NK-92 (cell line): ENCODE measurements around the gene GABBR2.

Experiments
- DNase-seq: peaks from one replicate; lab custom pipeline; 2025; ENCODE audit not compliant: unreplicated experiment; lab: John Stamatoyannopoulos, UW

The GABBR2 gene

GRCh38 chr9:98410185-98410697 lies 298.5 kb downstream of the GABBR2 start:
- DNase-seq = no peak

GRCh38 chr9:98409719-98410118 lies 299.0 kb downstream of the GABBR2 start:
- no peak for DNase-seq

- DNase-seq = no peak
These were observed 302.3 kb downstream of the GABBR2 start for GRCh38 chr9:98406469-98406868.

DNA sequence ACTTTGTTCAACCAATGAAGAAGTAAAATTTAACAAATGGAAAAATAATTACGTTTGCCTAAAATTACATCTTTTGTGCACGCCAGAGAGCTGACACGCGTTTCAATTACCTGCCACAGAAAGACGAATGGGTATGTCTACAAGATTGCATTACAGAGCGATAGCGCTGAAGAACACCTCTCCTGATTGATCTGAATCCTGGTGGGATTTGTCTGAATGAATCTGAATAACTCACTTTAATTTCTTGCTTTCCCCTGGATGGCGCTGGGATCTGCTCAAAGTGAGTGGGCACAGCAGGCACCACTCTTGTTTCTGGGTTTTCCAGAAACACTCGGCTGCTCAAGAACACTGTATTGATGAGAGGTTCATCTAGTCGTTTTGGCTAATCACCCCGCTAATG lies 304.5 kb downstream of the GABBR2 start:
- no peak for DNase-seq

- no peak for DNase-seq
These were observed 305.0 kb downstream of the GABBR2 start for GRCh38 chr9:98403715-98404114.

DNA sequence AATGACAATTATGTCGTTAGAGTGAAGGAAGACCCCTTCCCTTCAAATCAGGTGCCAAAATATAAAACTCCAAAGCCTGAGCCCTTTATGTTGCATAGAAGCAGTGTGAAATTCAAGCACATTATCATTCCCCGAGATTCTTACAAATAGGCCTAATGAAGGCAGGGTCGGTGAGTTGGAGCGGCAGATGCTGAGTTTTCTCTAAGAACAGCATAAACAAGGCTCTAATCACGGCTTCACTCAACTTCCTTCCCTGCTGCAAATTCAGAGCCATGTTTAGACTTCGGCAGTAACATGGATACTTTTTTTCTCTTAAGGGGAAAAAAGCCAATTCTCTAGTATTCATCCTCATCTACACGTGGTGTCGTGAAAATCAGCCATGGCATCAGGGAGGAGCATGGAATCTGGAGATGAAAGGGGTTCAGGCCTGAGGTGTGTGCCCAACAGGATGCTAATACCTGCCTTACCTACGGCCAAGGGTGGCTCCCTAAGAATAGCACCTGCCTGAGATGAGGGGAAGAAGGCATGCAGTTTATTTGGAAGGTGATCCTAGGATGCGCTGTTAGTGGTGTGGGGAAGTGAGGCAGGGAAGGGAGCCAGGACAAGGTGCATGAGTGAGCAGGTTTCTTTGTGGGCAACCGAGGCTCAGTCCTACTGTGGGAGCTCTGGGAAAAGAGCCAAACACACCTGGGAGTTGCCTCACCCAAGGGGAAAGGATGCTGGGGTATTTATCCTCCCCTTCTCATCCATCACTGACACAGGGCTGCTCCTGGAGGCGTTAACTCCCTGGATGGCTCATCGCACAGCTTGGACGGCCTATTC lies 306.5 kb downstream of the GABBR2 start:
- no peak for DNase-seq

DNA sequence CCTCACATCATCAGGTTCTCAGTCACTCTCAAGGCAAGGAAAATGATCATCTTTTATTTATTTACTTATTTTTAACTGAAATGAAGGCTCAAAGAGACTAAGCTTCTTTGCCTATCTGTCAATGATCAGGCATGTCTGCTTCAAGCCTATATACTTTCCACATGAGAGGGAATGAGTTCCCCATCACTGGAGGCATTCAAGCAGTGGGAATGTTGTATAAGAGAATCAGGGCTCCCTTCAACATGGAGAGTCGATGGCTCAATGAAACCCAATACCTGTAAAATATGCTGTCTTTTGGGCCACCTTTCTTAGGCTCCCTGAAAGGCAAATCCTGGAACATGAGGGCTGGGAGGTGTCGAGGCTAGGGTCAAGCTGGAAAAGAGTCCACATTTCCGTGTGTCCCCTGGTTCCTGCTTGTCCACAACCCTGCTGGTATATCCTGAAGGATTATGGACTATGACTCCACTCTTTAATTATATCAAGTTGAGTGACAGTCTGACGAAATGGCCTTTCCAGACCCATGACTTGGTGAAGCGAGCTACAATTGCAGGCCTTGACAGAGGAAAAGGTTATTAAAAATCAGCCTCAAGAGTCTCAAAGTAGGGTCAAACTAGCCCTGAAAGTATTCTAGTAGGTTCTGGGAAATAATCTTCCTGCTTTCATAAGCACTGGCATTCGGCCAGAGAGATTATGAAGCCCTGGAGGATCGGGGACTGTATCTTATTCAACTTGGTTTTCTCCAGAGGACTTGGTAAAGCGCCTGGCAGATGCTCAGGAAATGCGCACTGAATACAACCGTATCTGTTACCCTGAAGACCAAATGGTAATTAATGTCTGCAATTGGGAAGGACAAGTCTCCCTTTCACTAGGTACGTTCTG lies 307.4 kb downstream of the GABBR2 start:
- DNase-seq = no peak

DNA sequence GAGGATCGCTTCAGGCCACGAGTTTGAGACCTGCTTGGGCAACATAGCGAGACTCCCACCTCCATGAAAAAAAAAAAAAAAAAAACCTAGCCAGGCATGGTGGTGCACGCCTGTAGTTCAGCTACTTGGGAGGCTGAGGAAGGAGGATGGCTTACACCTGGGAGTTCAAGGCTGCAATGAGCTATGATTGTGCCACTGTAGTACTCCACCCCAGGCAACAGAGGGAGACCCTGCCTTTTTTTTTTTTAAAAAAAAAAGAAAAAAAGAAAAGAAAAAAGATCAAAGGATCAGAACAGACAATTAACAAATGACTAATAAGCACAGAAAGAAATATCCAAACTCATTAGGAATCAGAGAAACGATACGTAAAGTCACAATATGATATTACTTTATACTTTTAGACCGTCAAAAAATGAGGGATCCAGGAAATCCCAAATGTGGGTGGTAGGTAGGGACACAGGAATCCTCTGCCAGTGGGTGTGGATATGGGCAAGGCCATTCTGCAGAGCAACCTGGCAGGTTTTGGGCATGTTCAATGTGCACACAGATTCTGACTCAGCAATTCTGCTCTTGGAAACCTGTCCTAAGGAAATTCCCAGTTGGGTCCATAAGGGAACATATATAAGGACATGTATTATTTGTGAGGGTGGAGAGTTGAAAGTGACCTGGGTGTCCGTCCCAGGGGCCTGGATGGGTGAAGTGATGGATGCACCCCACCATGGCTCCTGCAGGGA lies 308.6 kb downstream of the GABBR2 start:
- no peak for DNase-seq

- no peak for DNase-seq
These were observed 312.1 kb downstream of the GABBR2 start for GRCh38 chr9:98396656-98397055.

- DNase-seq = no peak
These were observed 312.5 kb downstream of the GABBR2 start for GRCh38 chr9:98396236-98396635.

DNA sequence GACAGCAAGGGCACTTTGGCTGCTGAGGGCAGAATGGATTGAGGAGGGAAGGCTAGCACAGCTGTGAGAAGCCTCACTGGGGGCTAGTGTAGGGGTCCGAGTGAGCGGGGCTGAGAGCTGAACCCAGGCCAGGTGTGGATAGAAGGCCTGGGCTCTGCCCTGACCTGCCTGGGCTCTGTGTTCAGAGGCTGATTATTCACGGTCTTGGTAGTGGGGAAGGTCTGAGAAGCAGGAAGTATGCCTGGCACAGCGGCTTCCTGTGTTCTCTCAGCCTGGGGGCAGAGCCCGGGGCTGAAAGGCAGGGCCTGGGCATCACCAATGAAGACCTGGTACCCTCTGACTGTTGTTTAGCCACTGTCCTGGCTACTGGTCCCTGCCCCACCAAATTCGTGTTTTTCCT lies 316.9 kb downstream of the GABBR2 start:
- DNase-seq = no peak

DNA sequence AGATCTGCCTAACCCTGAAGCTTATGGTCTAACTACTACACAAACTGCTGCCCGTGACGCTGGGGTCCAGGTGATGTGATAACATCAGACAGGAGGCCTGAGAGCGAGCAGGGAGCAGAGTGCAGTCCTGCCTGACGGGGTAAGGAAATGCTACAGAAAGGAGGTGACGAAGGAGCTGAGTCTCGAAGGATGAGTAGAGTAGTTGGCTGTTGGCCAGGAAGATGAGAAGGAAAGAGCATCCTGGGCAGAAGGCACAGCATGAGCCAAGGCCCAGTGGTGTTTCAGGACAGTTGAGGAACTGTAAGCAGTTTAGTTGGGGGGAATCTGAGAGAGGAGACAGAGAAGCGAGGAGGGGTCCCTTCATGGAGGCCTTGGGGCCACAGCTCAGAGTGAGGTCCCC lies 317.3 kb downstream of the GABBR2 start:
- no peak for DNase-seq

- DNase-seq = no peak
These were observed 323.0 kb downstream of the GABBR2 start for GRCh38 chr9:98385751-98386150.

GRCh38 chr9:98383758-98384157 lies 325.0 kb downstream of the GABBR2 start:
- DNase-seq = no peak

- no peak for DNase-seq
These were observed 327.2 kb downstream of the GABBR2 start for GRCh38 chr9:98381311-98382103.

- no peak for DNase-seq
These were observed 328.6 kb downstream of the GABBR2 start for GRCh38 chr9:98380065-98380681.

DNA sequence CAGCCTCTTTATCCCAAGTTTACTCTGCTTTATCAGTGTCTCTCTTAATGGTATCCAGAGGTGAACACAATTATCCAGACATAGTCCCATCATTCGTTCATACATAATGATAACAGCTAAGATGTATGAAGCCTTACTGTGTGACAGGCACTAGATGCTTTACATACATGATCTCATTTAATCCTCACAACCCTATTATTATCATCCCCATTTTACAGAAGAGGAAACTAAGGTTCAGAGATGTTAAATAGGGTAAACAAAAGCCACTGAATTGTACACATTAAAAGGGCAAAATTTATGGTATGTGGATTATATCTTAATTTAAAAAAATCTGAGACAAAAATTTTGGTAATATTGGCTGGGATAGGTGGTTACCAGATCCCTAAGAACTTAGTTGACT lies 329.2 kb downstream of the GABBR2 start:
- no peak for DNase-seq

- no peak for DNase-seq
These were observed 329.9 kb downstream of the GABBR2 start for GRCh38 chr9:98378794-98379193.

DNA sequence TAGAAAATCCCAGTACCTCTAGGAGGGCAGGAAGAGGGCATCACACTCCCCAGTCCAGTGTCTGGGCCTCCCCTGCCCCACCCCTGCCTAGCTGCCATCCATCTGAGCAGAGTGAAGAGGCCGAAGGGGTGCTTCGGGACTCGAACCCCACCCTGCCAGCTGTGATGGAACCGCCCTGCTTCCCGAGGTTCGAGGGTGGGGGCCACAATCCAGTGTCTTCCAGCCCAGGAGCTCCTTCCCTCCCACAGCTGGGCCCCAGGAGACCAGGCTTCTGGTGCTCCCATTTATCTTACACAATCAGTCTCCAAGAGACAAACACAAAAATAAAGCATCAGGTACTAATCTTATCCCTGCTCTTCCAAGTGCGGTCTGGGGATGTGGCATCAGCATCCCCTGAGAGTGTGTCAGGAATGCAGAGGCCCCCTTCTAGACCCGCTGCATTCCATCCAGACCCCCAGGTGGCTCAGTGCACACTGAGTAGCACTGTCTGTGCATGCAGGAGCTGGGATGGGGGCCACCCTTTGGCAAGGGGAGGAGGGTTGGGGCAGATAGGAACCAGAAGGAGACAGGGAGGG lies 330.4 kb downstream of the GABBR2 start:
- no peak for DNase-seq
